BJ (cell line): ENCODE results near the gene ETV4. TPM values are rescaled to one million over a fixed set of nuclear protein-coding genes. Genes with fewer than 3 reads are reported as not detected.

Source experiments
- CTCF ChIA-PET: fragments of 350-600 bp; formaldehyde crosslinking; extraction: SDS; loops from one replicate; lab custom pipeline; 2021; ENCODE audit warnings: antibody characterized with exemption, inconsistent platforms; lab: Yijun Ruan, JAX
- POLR2A ChIA-PET: fragments of 300-600 bp; sonication (Branson Sonifier 250); formaldehyde crosslinking; extraction: SDS; loops from one replicate; lab custom pipeline; 2021; ENCODE audit warnings: antibody characterized with exemption; lab: Charles Lee
- DNase-seq: peaks from one replicate; pipeline ENCODE4 v3.0.0-alpha.2; 2011; ENCODE audit warnings: low read depth
- H3K27me3 ChIP-seq: 2 replicates; pipeline ENCODE4 v1.6.0; 2011; ENCODE audit warnings: low read length; ENCODE audit not compliant: control insufficient read depth, insufficient read depth
- H3K36me3 ChIP-seq: 2 replicates; pipeline ENCODE4 v1.5.1; 2011; ENCODE audit warnings: low read length; ENCODE audit not compliant: control insufficient read depth, insufficient read depth
- H3K4me3 ChIP-seq: 2 replicates; pipeline ENCODE4 v1.5.1; 2011; ENCODE audit warnings: low read depth, mild to moderate bottlenecking, control low read depth, low read length
- polyA plus RNA-seq: library from polyadenylated mRNA; depleted of rRNA; stranded (reverse); fragments of >200 nt; gene quantifications from 2 replicates; pipeline ENCODE4 v1.2.3, GENCODE V29; 2011
- TF ChIP-seq, protein P1 (sequence below): IDR thresholded peaks from 2 replicates; pipeline ENCODE4 v1.5.1; 2011; ENCODE audit warnings: low read depth, mild to moderate bottlenecking, control low read depth, inconsistent platforms, low read length, moderate library complexity; ENCODE audit not compliant: insufficient read depth

ETV4 gene
- polyA plus RNA-seq, 1 experiment, result 6.6 TPM

DNA sequence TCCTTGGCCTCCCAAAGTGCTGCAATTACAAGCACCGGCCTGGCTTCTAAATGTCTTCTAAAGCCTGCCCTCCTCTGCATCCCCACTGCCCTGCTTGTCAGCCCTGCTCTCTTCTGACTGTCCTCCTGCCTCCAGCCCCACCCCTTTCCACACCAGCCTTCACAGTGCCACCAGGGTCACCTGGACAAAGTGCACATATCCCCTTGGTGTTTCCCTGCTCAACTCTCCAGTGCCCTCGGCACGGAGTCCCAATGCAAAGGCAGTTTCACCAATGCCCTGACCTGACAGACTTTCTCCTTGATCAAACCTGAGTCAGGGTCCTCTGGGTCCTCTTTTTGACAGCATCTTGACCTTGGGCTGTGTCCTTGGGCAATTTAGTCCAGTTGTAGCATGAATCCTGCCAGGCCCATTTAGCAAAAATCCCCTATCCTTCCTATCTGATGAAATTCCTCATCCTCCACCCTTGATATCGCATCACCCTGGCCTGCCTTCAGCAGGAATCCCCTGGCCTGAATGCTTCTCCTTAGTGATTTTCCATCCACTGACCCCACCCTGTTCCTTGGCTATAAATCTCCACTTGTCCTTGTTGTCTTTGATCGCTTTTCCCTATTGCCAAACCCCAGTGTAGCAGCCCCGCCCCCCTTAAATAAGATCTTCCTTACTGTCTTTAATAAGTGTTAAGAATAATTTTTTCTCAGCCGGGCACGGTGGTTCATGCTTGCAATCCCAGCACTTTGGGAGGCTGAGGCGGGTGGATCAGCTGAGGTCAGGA lies 42.7 kb upstream of the ETV4 start:
- ChIA-PET CTCF (interaction anchor here (1.0 to 1.1 kb wide), 2 partner anchors 12 to 13 kb away, joined by 3 to 4 read pairs; no protein-coding TSS in a partner anchor), POLR2A (no interaction called here)

DNA sequence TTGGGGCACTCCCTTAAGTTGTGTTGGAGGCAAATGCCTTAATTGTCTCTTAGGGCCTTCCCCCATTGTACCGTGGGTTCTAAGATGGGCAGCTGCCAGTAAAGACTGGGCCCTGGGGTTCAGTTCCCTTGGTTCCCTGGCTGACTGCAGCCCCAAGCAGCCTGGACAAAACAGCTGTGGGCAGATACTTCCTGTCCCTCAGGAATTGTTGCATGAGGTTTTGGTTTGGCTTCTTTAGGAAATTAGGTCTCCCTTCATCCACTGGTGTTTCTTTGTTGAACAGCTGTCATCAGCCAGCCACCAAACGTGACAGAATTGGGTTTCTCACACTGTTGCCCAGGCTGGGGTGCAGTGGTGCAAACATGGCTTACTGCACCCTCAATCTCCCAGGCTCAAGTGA lies 42.0 kb upstream of the ETV4 start:
- H3K36me3 ChIP-seq, result no peaks in the 10 kb centered on the region
- CTCF ChIA-PET, result interaction anchor here (1.1 kb wide), 1 partner anchor 12 kb away, joined by 3 read pairs; no protein-coding TSS in a partner anchor
- H3K27me3 ChIP-seq, result no peaks in the 10 kb centered on the region
- POLR2A ChIA-PET, result no interaction called here
- TF ChIP-seq, protein P1, sequence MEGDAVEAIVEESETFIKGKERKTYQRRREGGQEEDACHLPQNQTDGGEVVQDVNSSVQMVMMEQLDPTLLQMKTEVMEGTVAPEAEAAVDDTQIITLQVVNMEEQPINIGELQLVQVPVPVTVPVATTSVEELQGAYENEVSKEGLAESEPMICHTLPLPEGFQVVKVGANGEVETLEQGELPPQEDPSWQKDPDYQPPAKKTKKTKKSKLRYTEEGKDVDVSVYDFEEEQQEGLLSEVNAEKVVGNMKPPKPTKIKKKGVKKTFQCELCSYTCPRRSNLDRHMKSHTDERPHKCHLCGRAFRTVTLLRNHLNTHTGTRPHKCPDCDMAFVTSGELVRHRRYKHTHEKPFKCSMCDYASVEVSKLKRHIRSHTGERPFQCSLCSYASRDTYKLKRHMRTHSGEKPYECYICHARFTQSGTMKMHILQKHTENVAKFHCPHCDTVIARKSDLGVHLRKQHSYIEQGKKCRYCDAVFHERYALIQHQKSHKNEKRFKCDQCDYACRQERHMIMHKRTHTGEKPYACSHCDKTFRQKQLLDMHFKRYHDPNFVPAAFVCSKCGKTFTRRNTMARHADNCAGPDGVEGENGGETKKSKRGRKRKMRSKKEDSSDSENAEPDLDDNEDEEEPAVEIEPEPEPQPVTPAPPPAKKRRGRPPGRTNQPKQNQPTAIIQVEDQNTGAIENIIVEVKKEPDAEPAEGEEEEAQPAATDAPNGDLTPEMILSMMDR, result no peak
- no peak for DNase-seq
- no peak overlapping the region for H3K4me3 ChIP-seq

More for the DNA sequence above, 42.7 kb upstream of the ETV4 start:
- TF ChIP-seq, protein P1, result no peak
- H3K36me3 ChIP-seq, result no peaks in the 10 kb centered on the region
- H3K27me3 ChIP-seq, result no peaks in the 10 kb centered on the region
- no peak for DNase-seq
- no peak overlapping the region for H3K4me3 ChIP-seq

DNA sequence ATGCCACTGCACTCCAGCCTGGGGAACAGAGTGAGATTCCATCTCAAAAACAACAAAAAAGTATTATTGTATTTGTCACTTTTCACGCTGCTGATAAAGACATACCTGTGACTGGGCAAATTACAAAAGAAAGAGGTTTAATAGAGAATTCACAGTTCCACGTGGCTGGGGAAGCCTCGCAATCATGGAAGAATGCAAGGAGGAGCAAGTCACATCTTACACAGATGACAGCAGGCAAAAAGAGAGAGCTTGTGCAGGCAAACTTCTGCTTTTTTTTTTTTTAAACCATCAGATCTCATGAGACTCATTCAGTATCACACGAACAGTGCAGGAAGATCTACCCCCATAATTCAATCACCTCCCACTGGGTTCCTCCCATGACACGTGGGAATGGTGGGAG lies 41.5 kb upstream of the ETV4 start:
- ChIA-PET CTCF (interaction anchor here (1.1 kb wide), 1 partner anchor 12 kb away, joined by 3 read pairs; no protein-coding TSS in a partner anchor), POLR2A (no interaction called here)
- Histone ChIP-seq H3K36me3 (no peaks in the 10 kb centered on the region), H3K4me3 (no peak overlapping the region), H3K27me3 (no peaks in the 10 kb centered on the region)
- TF ChIP-seq, protein P1, result no peak
- DNase-seq, result no peak

DNA sequence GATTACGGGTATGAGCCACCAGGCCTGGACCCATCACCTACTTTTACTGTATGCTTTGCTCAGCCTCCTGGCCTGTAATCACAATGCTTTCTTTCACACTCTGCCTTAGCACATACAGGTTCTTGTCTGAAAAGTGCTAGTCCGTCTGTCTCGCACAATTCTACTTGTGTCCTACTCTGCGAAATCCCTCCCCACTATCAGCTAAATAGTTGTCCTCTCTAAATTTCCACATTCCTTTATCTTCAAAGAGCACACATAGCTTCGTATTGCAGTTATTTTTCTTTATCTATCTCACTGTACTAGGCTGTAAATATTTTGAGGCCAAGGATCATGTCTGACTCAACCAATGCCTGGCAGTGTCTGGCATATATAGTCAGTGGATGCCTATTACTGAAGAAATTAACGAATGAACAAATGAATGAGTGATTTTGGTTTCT lies 38.5 kb upstream of the ETV4 start:
- POLR2A ChIA-PET, result no interaction called here
- TF ChIP-seq, protein P1, result no peak
- no peak for DNase-seq
- CTCF ChIA-PET, result interaction anchor here (0.6 to 1.3 kb wide), 4 partner anchors 10 to 110 kb away, joined by 3 read pairs; no protein-coding TSS in a partner anchor
- H3K27me3 ChIP-seq, result no peaks in the 10 kb centered on the region
- H3K36me3 ChIP-seq, result no peaks in the 10 kb centered on the region
- H3K4me3 ChIP-seq, result no peak overlapping the region

DNA sequence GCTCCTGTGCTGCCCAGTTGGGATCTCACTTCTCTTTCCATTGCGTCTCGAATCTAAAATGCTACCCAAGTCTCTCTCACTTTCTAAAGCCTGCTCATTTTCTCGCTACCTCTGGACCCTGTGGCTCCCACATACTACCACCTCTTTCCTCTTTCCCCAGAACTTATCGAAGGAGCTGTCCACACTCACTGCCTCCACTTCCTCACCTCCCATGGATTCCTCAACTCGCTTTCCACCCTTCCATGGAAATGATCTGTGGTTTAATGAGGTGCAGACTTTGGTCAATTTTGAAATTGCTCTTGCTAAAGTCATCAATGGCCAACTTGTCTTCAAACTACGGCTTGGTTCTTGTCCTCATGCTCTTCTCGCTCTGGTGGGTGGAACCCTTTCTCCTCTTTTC lies 37.2 kb upstream of the ETV4 start:
- TF ChIP-seq, protein P1, result no peak
- DNase-seq, result no peak
- Histone ChIP-seq H3K4me3 (no peak overlapping the region), H3K27me3 (no peaks in the 10 kb centered on the region), H3K36me3 (no peaks in the 10 kb centered on the region)
- ChIA-PET CTCF (interaction anchor here (0.6 to 1.3 kb wide), 3 partner anchors 11 to 29 kb away, joined by 3 read pairs; no protein-coding TSS in a partner anchor), POLR2A (no interaction called here)
